Testis (tissue), 3 donors: ENCODE results near the gene UBE2QL1. TPM values are rescaled to one million over a fixed set of nuclear protein-coding genes. Genes with fewer than 3 reads are reported as not detected.

Experiments used
- DNase-seq: peaks from one replicate; pipeline ENCODE4 v3.0.0-alpha.2; 2019
- H3K27ac ChIP-seq, 2 donors: fragments of 200-600 bp; sonication (generic); one replicate each; pipeline ENCODE4 v1.5.1; 2019
- H3K27me3 ChIP-seq: fragments of 200-600 bp; sonication (generic); one replicate; pipeline ENCODE4 v1.5.1; 2019
- H3K36me3 ChIP-seq: fragments of 200-600 bp; sonication (generic); one replicate; pipeline ENCODE4 v1.5.1; 2017; ENCODE audit warnings: low read depth; ENCODE audit errors: missing control alignments
- H3K4me1 ChIP-seq: fragments of 200-600 bp; sonication (generic); one replicate; pipeline ENCODE4 v1.5.1; 2019
- H3K4me3 ChIP-seq, 2 donors: fragments of 200-600 bp; sonication (generic); one replicate each; pipeline ENCODE4 v1.5.1; 2017 to 2019
- H3K9me3 ChIP-seq: fragments of 200-600 bp; sonication (generic); one replicate; pipeline ENCODE4 v1.5.1; 2017
- CTCF ChIP-seq, 3 experiments: fragments of 450-650 bp in 2 of 3; fragments of 200-600 bp in 1 of 3; sonication (generic) in 1 of 3; IDR thresholded peaks; one replicate each; pipeline ENCODE4 v1.5.1; 2016 to 2019; ENCODE audit warnings: antibody characterized with exemption in 3 of 3, mild to moderate bottlenecking in 2 of 3, moderate library complexity in 1 of 3
- POLR2A ChIP-seq: fragments of 450-650 bp; IDR thresholded peaks from one replicate; pipeline ENCODE4 v1.6.1; 2017; ENCODE audit warnings: antibody characterized with exemption, mild to moderate bottlenecking, moderate library complexity
- WGBS, 2 donors: methylation state at CpG; one replicate each; pipeline ENCODE4 v1.1.5; 2018; 5-methylcytosine and 5-hydroxymethylcytosine counted together
- intact Hi-C: fragments of 100-400 bp; cut with DNase I; formaldehyde crosslinking; loops from one replicate; pipeline ENCODE4 v1.15.1; 2023; ENCODE audit warnings: low total_unique reads
- polyA plus RNA-seq: library from polyadenylated mRNA; stranded (reverse); fragments of 350-450 nt; fragmentation: Illumina TruSeq; extraction: RNeasy Lipid Tissue Mini Kit (QIAGEN cat#74804); gene quantifications from one replicate; pipeline ENCODE4 v1.2.3, GENCODE V29; 2014; ENCODE audit warnings: low read depth, low replicate concordance; ENCODE audit not compliant: insufficient read depth
- total RNA-seq, 2 donors: library from RNA; depleted of rRNA; stranded (reverse); fragments of >200 nt; gene quantifications; one replicate each; pipeline ENCODE4 v1.2.3, GENCODE V29; 2016

UBE2QL1 gene
- total and polyA plus RNA-seq, 3 donors from 2014 or later = 1.9 to 3.2 (median 2.0) TPM

GRCh38 chr5:6408627-6409446 is 39.8 kb upstream of the UBE2QL1 start:
- 81 to 86% methylated on average over 8 of the region's 8 CpGs for WGBS, 2 donors
- Histone ChIP-seq H3K4me3 (no peak overlapping the region), H3K9me3 (no peaks in the 10 kb centered on the region), H3K4me1 (no peaks in the 10 kb centered on the region), H3K36me3 (no peaks in the 10 kb centered on the region), H3K27me3 (no peaks in the 10 kb centered on the region), H3K27ac (no peak overlapping the region)
- DNase-seq = no peak
- TF ChIP-seq CTCF (IDR thresholded peaks at IDR 0.05) (no peak), POLR2A (no peak)
- intact Hi-C loops = no loop called here

- intact Hi-C loops = no loop called here
- no peak for DNase-seq
- Histone ChIP-seq H3K27ac (no peak overlapping the region), H3K27me3 (no peaks in the 10 kb centered on the region), H3K4me1 (no peaks in the 10 kb centered on the region), H3K36me3 (no peaks in the 10 kb centered on the region), H3K9me3 (no peaks in the 10 kb centered on the region), H3K4me3 (no peak overlapping the region)
- TF ChIP-seq CTCF (IDR thresholded peaks at IDR 0.05) (no peak), POLR2A (no peak)
- WGBS, 2 donors = 87 to 88% methylated on average over 9 of the region's 9 CpGs
Measured at GRCh38 chr5:6410421-6410820, 38.2 kb upstream of the UBE2QL1 start.

GRCh38 chr5:6411141-6411540 is 37.5 kb upstream of the UBE2QL1 start:
- H3K36me3 ChIP-seq = no peaks in the 10 kb centered on the region
- WGBS, 2 donors = 73% methylated on average over 7 to 15 of the region's 15 CpGs
- no peaks in the 10 kb centered on the region for H3K9me3 ChIP-seq
- TF ChIP-seq CTCF (IDR thresholded peaks at IDR 0.05) (no peak), POLR2A (no peak)
- no peaks in the 10 kb centered on the region for H3K27me3 ChIP-seq
- no peak for DNase-seq
- no peak overlapping the region for H3K27ac ChIP-seq
- no peak overlapping the region for H3K4me3 ChIP-seq
- no peaks in the 10 kb centered on the region for H3K4me1 ChIP-seq
- intact Hi-C loops = no loop called here

GRCh38 chr5:6412811-6413210 is 35.8 kb upstream of the UBE2QL1 start:
- no peak for TF ChIP-seq POLR2A
- Histone ChIP-seq H3K4me1 (no peaks in the 10 kb centered on the region), H3K9me3 (no peaks in the 10 kb centered on the region), H3K27me3 (no peaks in the 10 kb centered on the region), H3K27ac (no peak overlapping the region), H3K36me3 (no peaks in the 10 kb centered on the region), H3K4me3 (no peak overlapping the region)
- intact Hi-C loops = no loop called here
- DNase-seq = no peak
- 39 to 40% methylated on average over 4 of the region's 4 CpGs for WGBS, 2 donors

- no peak overlapping the region for H3K4me3 ChIP-seq
- 97 to 98% methylated on average over 10 of the region's 10 CpGs for WGBS, 2 donors
- no peak overlapping the region for H3K27ac ChIP-seq
- H3K4me1 ChIP-seq = no peaks in the 10 kb centered on the region
- no peaks in the 10 kb centered on the region for H3K36me3 ChIP-seq
- no peaks in the 10 kb centered on the region for H3K9me3 ChIP-seq
- no peak for TF ChIP-seq POLR2A
- TF ChIP-seq CTCF (IDR thresholded peaks at IDR 0.05) = no peak
- no peak for DNase-seq
- intact Hi-C loops = no loop called here
- H3K27me3 ChIP-seq = no peaks in the 10 kb centered on the region
Measured at GRCh38 chr5:6417657-6418056, 31.0 kb upstream of the UBE2QL1 start.
